ENCODE data around the gene SEC16A. TPM values are rescaled to one million over a fixed set of nuclear protein-coding genes. Genes with fewer than 3 reads are reported as not detected.
"Not testable (repeated sequence)": the region's sequence is repeated elsewhere in the genome, so short reads cannot be mapped to it uniquely, and the experiment has no call there.

Gene SEC16A
- total RNA-seq, 1 donor from 2014 or later = 23.2 TPM

GRCh38 chr9:136433849-136434579, 48.8 kb downstream of the SEC16A start:
- intact Hi-C loops (cut with micrococcal nuclease) = no loop called here
- ATAC-seq (no peak), DNase-seq (no peak)

- intact Hi-C loops (cut with micrococcal nuclease) = no loop called here
- no peak for DNase-seq
- ATAC-seq = no peak
These were observed 49.7 kb downstream of the SEC16A start for GRCh38 chr9:136433043-136433715.

GRCh38 chr9:136432591-136432990, 50.2 kb downstream of the SEC16A start:
- no peak for ATAC-seq
- intact Hi-C loops (cut with micrococcal nuclease) = no loop called here
- no peak for DNase-seq

- no peak for ATAC-seq
- intact Hi-C loops (cut with micrococcal nuclease) = no loop called here
- no peak for DNase-seq
These were observed 51.0 kb downstream of the SEC16A start for GRCh38 chr9:136431782-136432350.

- DNase-seq (no peak), ATAC-seq (no peak)
- intact Hi-C loops (cut with micrococcal nuclease) = no loop called here
These were observed 52.1 kb downstream of the SEC16A start for GRCh38 chr9:136430588-136431234.

- intact Hi-C loops (cut with micrococcal nuclease) = no loop called here
- no peak for DNase-seq
- peak; percentile 51 for ATAC-seq
These were observed 53.0 kb downstream of the SEC16A start for GRCh38 chr9:136429683-136430491.

GRCh38 chr9:136429075-136429628, 53.7 kb downstream of the SEC16A start:
- DNase-seq (no peak), ATAC-seq (peak; percentile 12)
- intact Hi-C loops (cut with micrococcal nuclease) = no loop called here

GRCh38 chr9:136426787-136427186, 56.1 kb downstream of the SEC16A start:
- ATAC-seq (no peak), DNase-seq (no peak)
- intact Hi-C loops (cut with micrococcal nuclease) = no loop called here

- ATAC-seq; DNase-seq; intact Hi-C loops (cut with micrococcal nuclease): not testable (repeated sequence)
These were observed 57.5 kb downstream of the SEC16A start for GRCh38 chr9:136425367-136425766.

- DNase-seq (no peak), ATAC-seq (no peak)
- intact Hi-C loops (cut with micrococcal nuclease) = no loop called here
These were observed 58.0 kb downstream of the SEC16A start for GRCh38 chr9:136424750-136425362.

- DNase-seq (no peak), ATAC-seq (no peak)
- intact Hi-C loops (cut with micrococcal nuclease) = no loop called here
These were observed 59.3 kb downstream of the SEC16A start for GRCh38 chr9:136423432-136424146.

- DNase-seq (no peak), ATAC-seq (no peak)
- intact Hi-C loops (cut with micrococcal nuclease) = no loop called here
These were observed 60.0 kb downstream of the SEC16A start for GRCh38 chr9:136422876-136423275.

- ATAC-seq (no peak), DNase-seq (no peak)
- intact Hi-C loops (cut with micrococcal nuclease) = no loop called here
These were observed 61.0 kb downstream of the SEC16A start for GRCh38 chr9:136421791-136422190.

GRCh38 chr9:136419092-136419420, 63.8 kb downstream of the SEC16A start:
- no peak for DNase-seq
- intact Hi-C loops (cut with micrococcal nuclease) = no loop called here
- ATAC-seq = no peak

GRCh38 chr9:136418182-136419091, 64.4 kb downstream of the SEC16A start:
- ATAC-seq (no peak), DNase-seq (no peak)
- intact Hi-C loops (cut with micrococcal nuclease) = no loop called here

GRCh38 chr9:136416914-136417313, 65.9 kb downstream of the SEC16A start:
- intact Hi-C loops (cut with micrococcal nuclease) = no loop called here
- no peak for DNase-seq
- ATAC-seq = no peak

- intact Hi-C loops (cut with micrococcal nuclease) = no loop called here
- DNase-seq (no peak), ATAC-seq (no peak)
These were observed 66.4 kb downstream of the SEC16A start for GRCh38 chr9:136416427-136416826.
